HEK293 (cell line): ENCODE data around the gene RPS6KA5.

Experiments used
- HOXA7 ChIP-seq: sonication (generic); formaldehyde crosslinking; IDR thresholded peaks from 2 replicates; pipeline ENCODE4 v1.8.1; 2022; ENCODE audit warnings: missing genetic modification reagents, borderline replicate concordance
- HOXC10 ChIP-seq: sonication (generic); formaldehyde crosslinking; IDR thresholded peaks from 2 replicates; pipeline ENCODE4 v1.8.1; 2023; ENCODE audit warnings: mild to moderate bottlenecking, missing genetic modification reagents
- HOXD13 ChIP-seq: sonication (generic); formaldehyde crosslinking; IDR thresholded peaks from 2 replicates; pipeline ENCODE4 v1.8.0; 2022; ENCODE audit warnings: missing genetic modification reagents, borderline replicate concordance
- KLF1 ChIP-seq: fragments of 450-650 bp; formaldehyde crosslinking; IDR thresholded peaks from 2 replicates; pipeline ENCODE4 v1.5.1; 2016; ENCODE audit warnings: missing biosample characterization, missing genetic modification characterization
- MEIS1 ChIP-seq: sonication (generic); formaldehyde crosslinking; IDR thresholded peaks from 2 replicates; pipeline ENCODE4 v1.8.1; 2022; ENCODE audit warnings: missing genetic modification reagents, mild to moderate bottlenecking, borderline replicate concordance
- ZBTB1 ChIP-seq: fragments of 450-650 bp; formaldehyde crosslinking; IDR thresholded peaks from 2 replicates; pipeline ENCODE4 v1.5.1; 2016; ENCODE audit warnings: missing biosample characterization, missing genetic modification characterization
- ZIC2 ChIP-seq: fragments of 450-650 bp; formaldehyde crosslinking; IDR thresholded peaks from 2 replicates; pipeline ENCODE4 v1.5.1; 2016; ENCODE audit warnings: missing biosample characterization, missing genetic modification characterization
- ZNF132 ChIP-seq: fragments of 450-650 bp; formaldehyde crosslinking; IDR thresholded peaks from 2 replicates; pipeline ENCODE4 v1.5.1; 2017; ENCODE audit warnings: missing biosample characterization, missing genetic modification characterization, borderline replicate concordance
- ZNF133 ChIP-seq: fragments of 450-650 bp; formaldehyde crosslinking; IDR thresholded peaks from 2 replicates; pipeline ENCODE4 v1.5.1; 2016; ENCODE audit warnings: missing biosample characterization, missing genetic modification characterization
- ZNF157 ChIP-seq: fragments of 450-650 bp; formaldehyde crosslinking; IDR thresholded peaks from 2 replicates; pipeline ENCODE4 v1.5.1; 2016; ENCODE audit warnings: missing biosample characterization, missing genetic modification characterization
- ZNF19 ChIP-seq: fragments of 450-650 bp; formaldehyde crosslinking; IDR thresholded peaks from 2 replicates; pipeline ENCODE4; 2016; ENCODE audit warnings: missing biosample characterization, missing genetic modification characterization, low read depth
- ZNF2 ChIP-seq: fragments of 450-650 bp; formaldehyde crosslinking; IDR thresholded peaks from 2 replicates; pipeline ENCODE4 v1.5.1; 2016; ENCODE audit warnings: missing biosample characterization, missing genetic modification characterization
- ZNF24 ChIP-seq: fragments of 450-650 bp; formaldehyde crosslinking; IDR thresholded peaks from 2 replicates; pipeline ENCODE4 v1.5.1; 2016; ENCODE audit warnings: missing biosample characterization, missing genetic modification characterization
- ZNF266 ChIP-seq: fragments of 450-650 bp; formaldehyde crosslinking; IDR thresholded peaks from 2 replicates; pipeline ENCODE4 v1.5.1; 2016; ENCODE audit warnings: missing biosample characterization, missing genetic modification characterization, low read depth
- ZNF280D ChIP-seq: fragments of 450-650 bp; formaldehyde crosslinking; IDR thresholded peaks from 2 replicates; pipeline ENCODE4 v1.5.1; 2016; ENCODE audit warnings: missing biosample characterization, missing genetic modification characterization
- ZNF335 ChIP-seq: fragments of 450-650 bp; formaldehyde crosslinking; conservative IDR thresholded peaks from 2 replicates; pipeline ENCODE4 v1.5.1; 2016; ENCODE audit warnings: missing biosample characterization, missing genetic modification characterization
- ZNF341 ChIP-seq: fragments of 450-650 bp; formaldehyde crosslinking; IDR thresholded peaks from 2 replicates; pipeline ENCODE4; 2016; ENCODE audit warnings: low read depth, missing biosample characterization, missing genetic modification characterization
- ZNF585B ChIP-seq: fragments of 450-650 bp; formaldehyde crosslinking; IDR thresholded peaks from 2 replicates; pipeline ENCODE4 v1.5.1; 2016; ENCODE audit warnings: missing biosample characterization, missing genetic modification characterization
- ZNF621 ChIP-seq: fragments of 450-650 bp; formaldehyde crosslinking; IDR thresholded peaks from 2 replicates; pipeline ENCODE4 v1.5.1; 2017; ENCODE audit warnings: missing biosample characterization, missing genetic modification characterization
- ZNF768 ChIP-seq: fragments of 450-650 bp; formaldehyde crosslinking; IDR thresholded peaks from 2 replicates; pipeline ENCODE4 v1.5.1; 2018; ENCODE audit warnings: missing biosample characterization, mild to moderate bottlenecking, missing genetic modification characterization
- ZNF791 ChIP-seq: fragments of 450-650 bp; formaldehyde crosslinking; IDR thresholded peaks from 2 replicates; pipeline ENCODE4 v1.5.1; 2016; ENCODE audit warnings: missing biosample characterization, missing genetic modification characterization
- TF ChIP-seq, protein P1 (sequence below): fragments of 450-650 bp; formaldehyde crosslinking; IDR thresholded peaks from 2 replicates; pipeline ENCODE4 v1.5.1; 2016; ENCODE audit warnings: missing biosample characterization, missing genetic modification characterization
- TF ChIP-seq, protein P2 (sequence below): fragments of 450-650 bp; formaldehyde crosslinking; conservative IDR thresholded peaks from 2 replicates; pipeline ENCODE4 v1.5.1; 2016; ENCODE audit warnings: low read depth, missing biosample characterization, missing genetic modification characterization
- TF ChIP-seq, protein P3 (sequence below): fragments of 450-650 bp; formaldehyde crosslinking; IDR thresholded peaks from 2 replicates; pipeline ENCODE4 v1.5.1; 2016; ENCODE audit warnings: missing biosample characterization, missing genetic modification characterization
- TF ChIP-seq, protein P4 (sequence below): fragments of 450-650 bp; formaldehyde crosslinking; IDR thresholded peaks from 2 replicates; pipeline ENCODE4 v1.5.1; 2017; ENCODE audit warnings: missing biosample characterization, mild to moderate bottlenecking, missing genetic modification characterization, moderate library complexity

RPS6KA5 gene

DNA sequence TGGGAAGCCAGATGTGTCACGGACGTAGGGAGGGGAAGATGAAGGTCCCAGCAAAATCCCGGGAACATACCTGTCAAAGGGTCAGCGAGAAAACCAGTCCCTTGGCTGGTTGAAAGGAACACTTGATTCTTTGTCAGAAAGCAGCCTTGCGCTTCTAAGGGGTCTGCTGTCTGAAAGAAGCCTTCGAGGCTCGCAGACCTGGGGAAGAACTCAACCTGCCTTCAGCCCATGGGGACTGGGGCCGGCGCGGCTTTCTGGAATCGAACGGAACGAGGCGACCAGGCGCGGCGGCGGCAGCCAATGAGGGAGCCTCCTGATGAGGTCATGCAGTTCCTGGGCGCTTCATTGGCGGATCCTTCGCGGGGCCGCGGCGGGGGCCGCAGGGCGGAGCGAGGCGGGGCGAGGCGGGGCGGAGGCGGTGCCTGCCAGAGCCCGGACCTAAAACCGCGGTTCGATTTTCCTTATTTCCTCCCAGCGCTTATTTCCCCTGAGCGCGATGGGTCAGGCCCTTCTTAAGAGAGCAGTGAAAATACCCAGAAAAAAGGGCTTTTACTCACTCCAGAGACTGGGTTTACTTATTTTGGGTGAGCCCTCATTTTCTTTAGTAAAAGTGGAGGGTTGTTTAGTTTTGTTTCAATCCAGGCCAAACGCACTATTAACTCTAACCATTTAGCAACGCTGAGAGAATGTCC, 232.4 kb downstream of the RPS6KA5 start (continued):
- TF ChIP-seq KLF1 (tag by site-specific recombination) (peak; percentile 72), ZNF341 (tag by site-specific recombination) (no peak; the same call in 1 of the 2 replicates), HOXC10 (CRISPR knock-in tag) (no peak), HOXA7 (CRISPR knock-in tag) (no peak), ZNF133 (tag by site-specific recombination) (no peak), ZNF335 (tag by site-specific recombination) (peak; percentile 63), MEIS1 (CRISPR knock-in tag) (no peak), ZNF266 (tag by site-specific recombination) (no peak), ZNF280D (no peak), ZIC2 (tag by site-specific recombination) (peak; percentile 27), ZBTB1 (tag by site-specific recombination) (no peak), ZNF157 (tag by site-specific recombination) (no peak), ZNF621 (tag by site-specific recombination) (no peak), ZNF19 (tag by site-specific recombination) (no peak), HOXD13 (no peak), ZNF585B (no peak), ZNF768 (tag by site-specific recombination) (no peak), ZNF24 (tag by site-specific recombination) (no peak), ZNF132 (tag by site-specific recombination) (no peak), ZNF2 (tag by site-specific recombination) (0 out of 2 replicates have a peak, but pooled peaks have one; percentile 48), ZNF791 (tag by site-specific recombination) (no peak)
- TF ChIP-seq, protein P1, sequence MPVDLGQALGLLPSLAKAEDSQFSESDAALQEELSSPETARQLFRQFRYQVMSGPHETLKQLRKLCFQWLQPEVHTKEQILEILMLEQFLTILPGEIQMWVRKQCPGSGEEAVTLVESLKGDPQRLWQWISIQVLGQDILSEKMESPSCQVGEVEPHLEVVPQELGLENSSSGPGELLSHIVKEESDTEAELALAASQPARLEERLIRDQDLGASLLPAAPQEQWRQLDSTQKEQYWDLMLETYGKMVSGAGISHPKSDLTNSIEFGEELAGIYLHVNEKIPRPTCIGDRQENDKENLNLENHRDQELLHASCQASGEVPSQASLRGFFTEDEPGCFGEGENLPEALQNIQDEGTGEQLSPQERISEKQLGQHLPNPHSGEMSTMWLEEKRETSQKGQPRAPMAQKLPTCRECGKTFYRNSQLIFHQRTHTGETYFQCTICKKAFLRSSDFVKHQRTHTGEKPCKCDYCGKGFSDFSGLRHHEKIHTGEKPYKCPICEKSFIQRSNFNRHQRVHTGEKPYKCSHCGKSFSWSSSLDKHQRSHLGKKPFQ = no peak
- TF ChIP-seq, protein P2, sequence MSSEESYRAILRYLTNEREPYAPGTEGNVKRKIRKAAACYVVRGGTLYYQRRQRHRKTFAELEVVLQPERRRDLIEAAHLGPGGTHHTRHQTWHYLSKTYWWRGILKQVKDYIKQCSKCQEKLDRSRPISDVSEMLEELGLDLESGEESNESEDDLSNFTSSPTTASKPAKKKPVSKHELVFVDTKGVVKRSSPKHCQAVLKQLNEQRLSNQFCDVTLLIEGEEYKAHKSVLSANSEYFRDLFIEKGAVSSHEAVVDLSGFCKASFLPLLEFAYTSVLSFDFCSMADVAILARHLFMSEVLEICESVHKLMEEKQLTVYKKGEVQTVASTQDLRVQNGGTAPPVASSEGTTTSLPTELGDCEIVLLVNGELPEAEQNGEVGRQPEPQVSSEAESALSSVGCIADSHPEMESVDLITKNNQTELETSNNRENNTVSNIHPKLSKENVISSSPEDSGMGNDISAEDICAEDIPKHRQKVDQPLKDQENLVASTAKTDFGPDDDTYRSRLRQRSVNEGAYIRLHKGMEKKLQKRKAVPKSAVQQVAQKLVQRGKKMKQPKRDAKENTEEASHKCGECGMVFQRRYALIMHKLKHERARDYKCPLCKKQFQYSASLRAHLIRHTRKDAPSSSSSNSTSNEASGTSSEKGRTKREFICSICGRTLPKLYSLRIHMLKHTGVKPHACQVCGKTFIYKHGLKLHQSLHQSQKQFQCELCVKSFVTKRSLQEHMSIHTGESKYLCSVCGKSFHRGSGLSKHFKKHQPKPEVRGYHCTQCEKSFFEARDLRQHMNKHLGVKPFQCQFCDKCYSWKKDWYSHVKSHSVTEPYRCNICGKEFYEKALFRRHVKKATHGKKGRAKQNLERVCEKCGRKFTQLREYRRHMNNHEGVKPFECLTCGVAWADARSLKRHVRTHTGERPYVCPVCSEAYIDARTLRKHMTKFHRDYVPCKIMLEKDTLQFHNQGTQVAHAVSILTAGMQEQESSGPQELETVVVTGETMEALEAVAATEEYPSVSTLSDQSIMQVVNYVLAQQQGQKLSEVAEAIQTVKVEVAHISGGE (tag by site-specific recombination) = no peak
- TF ChIP-seq, protein P3, sequence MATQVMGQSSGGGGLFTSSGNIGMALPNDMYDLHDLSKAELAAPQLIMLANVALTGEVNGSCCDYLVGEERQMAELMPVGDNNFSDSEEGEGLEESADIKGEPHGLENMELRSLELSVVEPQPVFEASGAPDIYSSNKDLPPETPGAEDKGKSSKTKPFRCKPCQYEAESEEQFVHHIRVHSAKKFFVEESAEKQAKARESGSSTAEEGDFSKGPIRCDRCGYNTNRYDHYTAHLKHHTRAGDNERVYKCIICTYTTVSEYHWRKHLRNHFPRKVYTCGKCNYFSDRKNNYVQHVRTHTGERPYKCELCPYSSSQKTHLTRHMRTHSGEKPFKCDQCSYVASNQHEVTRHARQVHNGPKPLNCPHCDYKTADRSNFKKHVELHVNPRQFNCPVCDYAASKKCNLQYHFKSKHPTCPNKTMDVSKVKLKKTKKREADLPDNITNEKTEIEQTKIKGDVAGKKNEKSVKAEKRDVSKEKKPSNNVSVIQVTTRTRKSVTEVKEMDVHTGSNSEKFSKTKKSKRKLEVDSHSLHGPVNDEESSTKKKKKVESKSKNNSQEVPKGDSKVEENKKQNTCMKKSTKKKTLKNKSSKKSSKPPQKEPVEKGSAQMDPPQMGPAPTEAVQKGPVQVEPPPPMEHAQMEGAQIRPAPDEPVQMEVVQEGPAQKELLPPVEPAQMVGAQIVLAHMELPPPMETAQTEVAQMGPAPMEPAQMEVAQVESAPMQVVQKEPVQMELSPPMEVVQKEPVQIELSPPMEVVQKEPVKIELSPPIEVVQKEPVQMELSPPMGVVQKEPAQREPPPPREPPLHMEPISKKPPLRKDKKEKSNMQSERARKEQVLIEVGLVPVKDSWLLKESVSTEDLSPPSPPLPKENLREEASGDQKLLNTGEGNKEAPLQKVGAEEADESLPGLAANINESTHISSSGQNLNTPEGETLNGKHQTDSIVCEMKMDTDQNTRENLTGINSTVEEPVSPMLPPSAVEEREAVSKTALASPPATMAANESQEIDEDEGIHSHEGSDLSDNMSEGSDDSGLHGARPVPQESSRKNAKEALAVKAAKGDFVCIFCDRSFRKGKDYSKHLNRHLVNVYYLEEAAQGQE (tag by site-specific recombination) = no peak
- TF ChIP-seq, protein P4, sequence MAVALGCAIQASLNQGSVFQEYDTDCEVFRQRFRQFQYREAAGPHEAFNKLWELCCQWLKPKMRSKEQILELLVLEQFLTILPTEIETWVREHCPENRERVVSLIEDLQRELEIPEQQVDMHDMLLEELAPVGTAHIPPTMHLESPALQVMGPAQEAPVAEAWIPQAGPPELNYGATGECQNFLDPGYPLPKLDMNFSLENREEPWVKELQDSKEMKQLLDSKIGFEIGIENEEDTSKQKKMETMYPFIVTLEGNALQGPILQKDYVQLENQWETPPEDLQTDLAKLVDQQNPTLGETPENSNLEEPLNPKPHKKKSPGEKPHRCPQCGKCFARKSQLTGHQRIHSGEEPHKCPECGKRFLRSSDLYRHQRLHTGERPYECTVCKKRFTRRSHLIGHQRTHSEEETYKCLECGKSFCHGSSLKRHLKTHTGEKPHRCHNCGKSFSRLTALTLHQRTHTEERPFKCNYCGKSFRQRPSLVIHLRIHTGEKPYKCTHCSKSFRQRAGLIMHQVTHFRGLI (tag by site-specific recombination) = no peak
